Fibroblast of mammary gland (primary cell): Measurements from ENCODE around the gene SLIT1.

ENCODE experiments used
- DNase-seq: peaks from one replicate; pipeline ENCODE4 v3.0.0-alpha.2; 2010; ENCODE audit warnings: low read depth
- H3K4me3 ChIP-seq: 2 replicates; pipeline ENCODE4 v1.5.1; 2011; ENCODE audit warnings: low read depth, mild to moderate bottlenecking, low read length, moderate library complexity; ENCODE audit not compliant: control insufficient read depth
- TF ChIP-seq, protein P1 (sequence below): conservative IDR thresholded peaks from 2 replicates; pipeline ENCODE4 v1.5.1; 2011; ENCODE audit warnings: low read depth, low read length, inconsistent platforms; ENCODE audit not compliant: control insufficient read depth, insufficient read depth

Gene SLIT1

GRCh38 chr10:96998329-96998888 is 187.3 kb downstream of the SLIT1 start:
- peak; percentile 83 for DNase-seq
- no peak overlapping the region for H3K4me3 ChIP-seq
- TF ChIP-seq, protein P1, sequence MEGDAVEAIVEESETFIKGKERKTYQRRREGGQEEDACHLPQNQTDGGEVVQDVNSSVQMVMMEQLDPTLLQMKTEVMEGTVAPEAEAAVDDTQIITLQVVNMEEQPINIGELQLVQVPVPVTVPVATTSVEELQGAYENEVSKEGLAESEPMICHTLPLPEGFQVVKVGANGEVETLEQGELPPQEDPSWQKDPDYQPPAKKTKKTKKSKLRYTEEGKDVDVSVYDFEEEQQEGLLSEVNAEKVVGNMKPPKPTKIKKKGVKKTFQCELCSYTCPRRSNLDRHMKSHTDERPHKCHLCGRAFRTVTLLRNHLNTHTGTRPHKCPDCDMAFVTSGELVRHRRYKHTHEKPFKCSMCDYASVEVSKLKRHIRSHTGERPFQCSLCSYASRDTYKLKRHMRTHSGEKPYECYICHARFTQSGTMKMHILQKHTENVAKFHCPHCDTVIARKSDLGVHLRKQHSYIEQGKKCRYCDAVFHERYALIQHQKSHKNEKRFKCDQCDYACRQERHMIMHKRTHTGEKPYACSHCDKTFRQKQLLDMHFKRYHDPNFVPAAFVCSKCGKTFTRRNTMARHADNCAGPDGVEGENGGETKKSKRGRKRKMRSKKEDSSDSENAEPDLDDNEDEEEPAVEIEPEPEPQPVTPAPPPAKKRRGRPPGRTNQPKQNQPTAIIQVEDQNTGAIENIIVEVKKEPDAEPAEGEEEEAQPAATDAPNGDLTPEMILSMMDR: no peak

DNA sequence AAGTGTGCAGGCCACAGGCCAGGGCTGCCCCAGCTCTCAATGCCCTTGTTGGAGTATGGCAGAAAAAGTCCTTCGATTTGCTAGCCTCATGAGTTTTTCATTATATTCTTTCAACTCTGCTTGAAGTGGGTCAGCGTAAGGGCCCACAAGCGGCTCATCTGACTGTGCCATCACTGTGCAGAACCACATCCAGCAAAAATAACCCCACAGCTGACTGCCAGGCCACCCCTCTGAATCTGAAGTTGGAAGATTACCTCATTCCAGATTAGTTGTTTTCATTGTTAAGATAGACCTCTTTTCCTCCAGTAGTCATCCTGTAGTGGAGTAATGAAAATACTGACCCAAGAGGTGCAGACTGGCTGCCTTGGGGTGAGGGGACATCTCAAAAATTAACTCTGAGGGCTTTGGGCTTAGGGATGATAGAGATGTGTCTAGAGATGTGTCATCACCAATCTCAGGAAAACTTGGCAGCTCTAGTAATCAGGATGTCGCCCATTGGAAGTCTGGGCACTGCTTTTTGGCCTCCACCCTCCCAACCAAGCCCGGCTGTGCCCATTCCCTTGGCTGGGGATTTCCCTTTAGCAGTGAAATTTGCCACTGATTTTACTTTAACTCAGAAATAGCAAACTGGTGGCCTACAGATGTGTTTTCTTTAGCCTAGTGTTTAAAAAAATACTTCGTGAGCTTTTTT is 189.3 kb downstream of the SLIT1 start:
- no peak for DNase-seq
- TF ChIP-seq, protein P1: no peak
- H3K4me3 ChIP-seq: no peak overlapping the region

DNA sequence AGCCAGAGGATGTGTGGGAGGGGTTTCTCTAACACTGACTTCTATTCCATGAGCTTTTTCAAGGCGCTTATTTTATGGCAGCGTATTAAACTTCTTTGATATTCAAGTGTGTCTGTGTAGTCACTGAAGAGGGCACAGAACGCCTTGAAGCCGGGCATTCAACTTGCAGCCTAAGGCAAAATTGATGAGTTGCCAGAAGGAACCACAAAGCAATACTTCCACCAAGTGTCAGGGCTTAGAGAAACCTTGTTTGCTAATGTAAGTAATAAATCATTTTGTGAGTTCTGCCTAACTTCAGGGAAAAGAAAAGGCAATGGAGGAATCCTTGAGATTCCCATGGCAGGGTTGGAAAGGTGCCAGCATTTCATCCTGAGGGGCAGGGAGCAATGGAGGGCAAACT is 189.9 kb downstream of the SLIT1 start:
- TF ChIP-seq, protein P1: no peak
- no peak overlapping the region for H3K4me3 ChIP-seq
- no peak for DNase-seq

- TF ChIP-seq, protein P1: no peak
- no peak overlapping the region for H3K4me3 ChIP-seq
- no peak for DNase-seq
These were observed 193.0 kb downstream of the SLIT1 start for GRCh38 chr10:96992721-96993120.

DNA sequence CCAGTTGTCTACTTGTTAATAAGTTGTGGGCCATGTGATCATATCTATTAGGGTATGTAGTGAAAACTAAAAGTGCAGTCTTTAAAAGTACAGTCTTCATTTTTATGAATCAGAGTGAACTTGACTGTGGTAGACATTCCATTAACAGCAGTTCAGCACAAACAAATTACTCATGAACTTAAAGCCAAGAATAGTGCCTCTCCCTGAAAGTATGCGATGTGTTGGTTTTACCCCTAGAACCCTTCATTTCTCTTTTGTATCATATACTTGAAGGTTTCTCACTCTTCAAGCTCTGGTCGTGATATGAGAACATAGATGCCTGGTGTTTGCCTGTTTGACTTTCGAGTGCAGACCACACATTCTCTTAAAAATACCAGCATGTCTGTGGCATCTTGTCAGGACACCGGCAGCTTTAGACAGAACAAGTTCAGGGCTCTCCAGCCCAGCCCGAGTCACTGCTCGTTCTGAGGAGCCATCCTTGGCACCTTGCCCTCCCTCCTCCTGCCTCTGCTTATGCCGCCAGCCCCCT is 194.4 kb downstream of the SLIT1 start:
- no peak overlapping the region for H3K4me3 ChIP-seq
- TF ChIP-seq, protein P1: no peak
- peak; percentile 72 for DNase-seq

DNA sequence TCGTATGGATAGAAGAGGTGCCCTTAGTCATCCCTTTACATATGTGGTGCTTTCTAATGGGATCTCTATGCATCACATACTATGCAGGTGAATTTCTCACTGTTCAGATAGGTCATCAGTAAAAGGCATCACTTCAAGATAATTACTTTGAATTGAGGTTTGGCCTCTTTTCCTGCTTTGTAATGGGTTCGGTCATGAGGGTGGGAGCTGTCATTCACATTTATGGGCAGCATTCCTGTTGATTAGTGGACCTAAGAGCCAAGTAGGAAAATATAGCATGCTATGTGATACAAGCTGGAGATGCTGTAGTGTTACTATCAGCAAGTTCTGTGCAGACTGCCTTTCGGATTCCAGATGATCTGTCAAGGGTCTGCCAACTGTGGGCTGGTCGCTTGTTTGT is 197.3 kb downstream of the SLIT1 start:
- no peak overlapping the region for H3K4me3 ChIP-seq
- TF ChIP-seq, protein P1: no peak
- no peak for DNase-seq
